Activated CD4-positive, alpha-beta T cell treated with anti-CD3 and anti-CD28 coated beads, Interleukin-2, amount 10 ng/mL, durations not matched to agents 24 days and 14 days (primary cell): Measurements from ENCODE around the gene LRRC49. TPM values are rescaled to one million over a fixed set of nuclear protein-coding genes. Genes with fewer than 3 reads are reported as not detected.
"Not testable (repeated sequence)": the region's sequence is repeated elsewhere in the genome, so short reads cannot be mapped to it uniquely, and the experiment has no call there.

Source experiments
- DNase-seq: peaks from one replicate; pipeline ENCODE4 v3.0.0; 2022
- H3K27ac Mint-ChIP-seq: one replicate; pipeline ENCODE4 v1.8.0; 2022; ENCODE audit warnings: mild to moderate bottlenecking, mixed read lengths
- H3K27me3 Mint-ChIP-seq: one replicate; pipeline ENCODE4 v1.8.0; 2022; ENCODE audit warnings: mixed read lengths
- H3K36me3 Mint-ChIP-seq: one replicate; pipeline ENCODE4 v1.8.0; 2022; ENCODE audit warnings: low read depth, mild to moderate bottlenecking, mixed read lengths
- H3K4me1 Mint-ChIP-seq: one replicate; pipeline ENCODE4 v1.8.0; 2021; ENCODE audit warnings: mixed read lengths
- H3K4me3 Mint-ChIP-seq: one replicate; pipeline ENCODE4 v1.8.0; 2022; ENCODE audit warnings: mild to moderate bottlenecking, moderate library complexity, mixed read lengths
- H3K9me3 Mint-ChIP-seq: one replicate; pipeline ENCODE4 v1.8.0; 2021; ENCODE audit warnings: mixed read lengths
- intact Hi-C: fragments of 100-400 bp; cut with micrococcal nuclease; formaldehyde crosslinking; loops from one replicate; pipeline ENCODE4 v1.15.1; 2023
- total RNA-seq: library from RNA; stranded (reverse); gene quantifications from 2 replicates; pipeline ENCODE4 v1.2.3, GENCODE V29; 2022

LRRC49 gene
- total RNA-seq, 1 donor from 2014 or later: not detected

DNA sequence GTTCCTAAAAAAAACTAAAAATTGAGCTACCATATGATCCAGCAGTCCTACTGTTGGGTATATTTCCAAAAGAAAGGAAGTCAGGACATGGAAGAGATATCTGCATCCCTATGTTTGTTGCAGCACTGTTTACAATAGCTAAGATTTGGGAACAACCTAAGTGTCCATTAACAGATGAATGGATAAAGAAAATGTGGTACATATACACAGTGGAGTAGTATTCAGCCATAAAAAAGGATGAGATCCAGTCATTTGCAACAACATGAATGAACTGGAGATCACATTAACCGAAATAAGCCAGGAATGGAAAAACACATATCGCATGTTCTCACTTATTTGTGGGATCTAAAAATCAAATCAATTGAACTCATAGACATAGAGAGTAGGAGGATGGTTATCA, 29.5 kb downstream of the LRRC49 start:
- Mint-ChIP-seq H3K4me1 (no peaks in the 10 kb centered on the region), H3K27me3 (peaks cover 29% of the 10 kb centered on the region), H3K27ac (no peak overlapping the region), H3K36me3 (no peaks in the 10 kb centered on the region), H3K9me3 (peaks cover 7% of the 10 kb centered on the region), H3K4me3 (no peak overlapping the region)
- DNase-seq: no peak
- intact Hi-C loops: no loop called here

DNA sequence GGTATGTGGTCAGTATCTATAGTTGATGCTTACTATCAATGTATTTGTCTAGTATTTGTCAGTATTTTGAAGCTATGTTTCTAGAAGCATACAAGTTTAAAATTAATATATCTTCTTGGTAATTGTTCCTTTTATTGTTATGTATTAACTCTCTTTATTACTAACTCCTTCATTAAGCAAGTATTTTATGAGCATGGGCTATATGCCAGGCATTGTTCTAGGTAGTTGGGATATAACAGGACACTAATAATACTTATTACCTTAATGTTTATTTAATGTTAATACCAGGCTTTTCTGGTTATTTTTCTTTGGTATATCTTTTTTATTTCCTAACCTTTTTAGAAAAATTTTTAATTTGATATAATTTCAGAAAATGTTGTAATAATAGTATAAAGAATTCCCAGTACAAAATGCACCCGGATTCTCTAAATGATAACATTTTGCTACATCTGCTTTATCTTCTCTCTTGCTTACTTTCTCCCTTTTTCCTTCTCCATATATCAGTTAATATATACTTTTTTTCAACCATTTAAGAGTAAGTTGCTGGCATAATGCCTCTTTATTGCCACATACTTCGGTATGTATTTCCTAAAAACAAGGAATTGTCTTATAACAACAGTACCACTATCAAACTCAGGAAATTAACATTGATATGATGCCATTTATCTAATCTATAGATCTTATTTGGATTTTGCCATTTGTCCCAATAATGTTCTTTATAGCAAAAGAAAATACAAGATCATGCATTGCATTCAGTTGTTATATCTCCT, 30.9 kb downstream of the LRRC49 start:
- peaks cover 5% of the 10 kb centered on the region for H3K9me3 Mint-ChIP-seq
- no peaks in the 10 kb centered on the region for H3K36me3 Mint-ChIP-seq
- no peak overlapping the region for H3K27ac Mint-ChIP-seq
- H3K27me3 Mint-ChIP-seq: peaks cover 33% of the 10 kb centered on the region
- intact Hi-C loops: no loop called here
- H3K4me3 Mint-ChIP-seq: no peak overlapping the region
- H3K4me1 Mint-ChIP-seq: no peaks in the 10 kb centered on the region
- no peak for DNase-seq

DNA sequence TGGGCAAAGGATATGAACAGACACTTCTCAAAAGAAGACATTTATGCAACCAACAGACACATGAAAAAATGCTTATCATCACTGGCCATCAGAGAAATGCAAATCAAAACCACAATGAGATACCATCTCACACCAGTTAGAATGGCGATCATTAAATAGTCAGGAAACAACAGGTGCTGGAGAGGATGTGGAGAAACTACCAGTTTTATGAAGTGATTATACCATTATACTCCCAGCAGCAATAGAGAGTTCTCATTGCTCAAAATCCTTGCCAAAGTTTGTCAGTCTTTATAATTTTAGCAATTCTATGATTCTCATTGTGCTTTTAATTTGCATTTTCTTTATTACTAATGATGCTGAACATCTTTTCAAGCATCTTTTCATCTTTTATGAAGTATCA, 34.3 kb downstream of the LRRC49 start:
- H3K27ac Mint-ChIP-seq, DNase-seq, intact Hi-C loops, H3K4me3 Mint-ChIP-seq, H3K36me3 Mint-ChIP-seq, H3K9me3 Mint-ChIP-seq, H3K4me1 Mint-ChIP-seq: not testable (repeated sequence)
- peaks cover 38% of the 10 kb centered on the region for H3K27me3 Mint-ChIP-seq

DNA sequence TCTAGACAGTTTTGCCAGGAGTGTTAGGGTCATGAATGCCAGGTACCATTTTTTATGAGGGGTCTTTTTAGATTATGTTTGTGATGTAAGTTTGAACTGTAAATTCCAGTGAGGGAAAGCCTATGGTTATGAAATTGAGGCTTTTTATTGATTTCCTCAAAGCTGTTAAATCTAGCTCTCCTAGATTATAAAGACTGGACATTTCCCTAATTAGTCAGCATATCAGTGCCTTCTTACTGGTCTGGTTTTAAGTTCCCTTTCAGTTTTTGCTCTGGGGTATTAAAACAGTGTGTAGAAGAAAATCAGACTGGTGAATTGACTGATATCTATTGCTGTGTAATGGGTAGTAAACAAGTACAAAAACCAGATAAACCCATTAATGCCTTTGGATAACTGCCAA, 39.2 kb downstream of the LRRC49 start:
- Mint-ChIP-seq H3K9me3 (no peaks in the 10 kb centered on the region), H3K4me1 (no peaks in the 10 kb centered on the region), H3K36me3 (no peaks in the 10 kb centered on the region), H3K27me3 (peaks cover 26% of the 10 kb centered on the region), H3K4me3 (no peak overlapping the region), H3K27ac (no peak overlapping the region)
- intact Hi-C loops: no loop called here
- no peak for DNase-seq

DNA sequence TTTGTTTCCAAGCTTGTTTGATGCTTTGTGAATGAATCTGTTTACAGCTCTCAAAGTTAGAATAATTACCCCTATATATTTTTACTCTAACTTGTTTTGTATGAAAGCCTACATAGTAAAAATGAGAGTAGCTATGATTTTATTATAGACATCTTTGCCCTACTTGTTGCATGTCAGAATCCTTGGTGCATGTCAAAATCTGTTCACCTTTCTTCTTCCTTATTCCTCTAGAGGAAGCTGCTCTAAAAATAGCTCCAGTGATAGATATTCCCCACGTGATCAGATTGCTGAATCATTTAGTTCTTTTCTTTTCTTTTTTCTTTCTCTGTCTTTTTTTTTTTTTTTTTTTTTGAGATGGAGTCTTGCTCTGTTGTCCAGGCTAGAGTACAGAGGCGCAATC, 39.8 kb downstream of the LRRC49 start:
- Mint-ChIP-seq H3K27me3 (peaks cover 24% of the 10 kb centered on the region), H3K9me3 (no peaks in the 10 kb centered on the region), H3K27ac (no peak overlapping the region), H3K4me1 (no peaks in the 10 kb centered on the region), H3K4me3 (no peak overlapping the region), H3K36me3 (no peaks in the 10 kb centered on the region)
- DNase-seq: no peak
- intact Hi-C loops: no loop called here

DNA sequence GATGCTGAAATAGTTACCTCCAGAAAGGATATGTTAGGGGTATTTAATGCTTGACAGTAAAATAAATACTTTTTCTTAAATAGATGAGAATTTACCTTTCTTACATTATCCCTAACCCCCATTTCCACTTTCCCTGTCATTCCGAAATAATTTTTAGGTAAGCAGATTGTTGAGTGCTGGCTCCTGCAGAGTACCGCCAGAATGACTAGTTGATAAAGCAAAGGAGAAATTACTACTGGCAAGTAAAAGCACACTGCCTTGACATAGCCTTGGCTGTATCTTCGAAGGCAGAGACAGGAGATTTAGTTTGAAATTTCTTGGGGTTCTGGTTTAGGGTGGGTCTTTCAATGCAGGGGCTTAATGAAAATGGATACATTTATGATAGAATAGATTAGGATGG, 40.8 kb downstream of the LRRC49 start:
- Mint-ChIP-seq H3K9me3 (no peaks in the 10 kb centered on the region), H3K4me1 (no peaks in the 10 kb centered on the region), H3K27me3 (peaks cover 28% of the 10 kb centered on the region), H3K27ac (no peak overlapping the region), H3K4me3 (no peak overlapping the region), H3K36me3 (no peaks in the 10 kb centered on the region)
- intact Hi-C loops: no loop called here
- no peak for DNase-seq

DNA sequence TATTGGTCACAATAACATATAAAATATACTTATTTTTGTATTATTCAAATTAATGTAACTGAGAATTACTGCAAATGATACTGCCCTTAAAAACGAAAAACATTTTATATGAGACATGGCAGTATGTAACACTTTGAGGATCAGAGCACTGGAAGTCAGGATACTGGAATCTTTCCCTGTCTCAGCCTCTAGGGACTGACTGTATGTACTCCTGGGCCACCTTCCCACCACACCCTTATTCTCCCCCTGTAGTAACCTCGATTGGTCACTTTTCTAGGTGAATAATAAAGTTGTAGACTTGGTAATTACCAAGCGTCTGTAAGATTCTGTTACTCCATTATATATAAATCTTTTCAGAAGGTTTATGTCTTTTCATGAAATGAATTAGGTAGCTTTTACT, 43.0 kb downstream of the LRRC49 start:
- H3K27ac Mint-ChIP-seq: no peak overlapping the region
- no peak for DNase-seq
- H3K36me3 Mint-ChIP-seq: no peaks in the 10 kb centered on the region
- no peak overlapping the region for H3K4me3 Mint-ChIP-seq
- no peaks in the 10 kb centered on the region for H3K4me1 Mint-ChIP-seq
- H3K27me3 Mint-ChIP-seq: peaks cover 21% of the 10 kb centered on the region
- intact Hi-C loops: no loop called here
- no peaks in the 10 kb centered on the region for H3K9me3 Mint-ChIP-seq

DNA sequence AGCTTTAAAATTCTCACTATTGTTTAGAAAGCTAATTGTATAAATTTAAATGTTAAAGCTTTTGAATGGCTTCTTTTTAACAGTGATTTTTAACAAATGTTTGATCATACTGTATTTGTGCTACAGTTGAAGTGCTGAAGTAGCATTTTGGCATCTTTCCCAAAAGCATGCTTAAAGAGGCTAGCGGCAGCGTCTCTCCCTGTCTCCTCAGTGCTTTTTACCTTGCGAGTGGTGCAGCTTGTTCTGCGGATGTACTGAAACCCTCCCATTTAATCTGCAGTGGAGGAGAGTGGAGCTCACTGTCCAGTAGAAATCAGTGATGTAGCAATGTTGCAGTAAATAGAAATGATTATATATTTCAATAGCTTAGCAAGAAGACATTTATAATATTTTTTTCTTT, 43.7 kb downstream of the LRRC49 start:
- Mint-ChIP-seq H3K36me3 (no peaks in the 10 kb centered on the region), H3K27ac (no peak overlapping the region), H3K9me3 (no peaks in the 10 kb centered on the region), H3K27me3 (peaks cover 21% of the 10 kb centered on the region), H3K4me1 (no peaks in the 10 kb centered on the region), H3K4me3 (no peak overlapping the region)
- DNase-seq: no peak
- intact Hi-C loops: no loop called here

DNA sequence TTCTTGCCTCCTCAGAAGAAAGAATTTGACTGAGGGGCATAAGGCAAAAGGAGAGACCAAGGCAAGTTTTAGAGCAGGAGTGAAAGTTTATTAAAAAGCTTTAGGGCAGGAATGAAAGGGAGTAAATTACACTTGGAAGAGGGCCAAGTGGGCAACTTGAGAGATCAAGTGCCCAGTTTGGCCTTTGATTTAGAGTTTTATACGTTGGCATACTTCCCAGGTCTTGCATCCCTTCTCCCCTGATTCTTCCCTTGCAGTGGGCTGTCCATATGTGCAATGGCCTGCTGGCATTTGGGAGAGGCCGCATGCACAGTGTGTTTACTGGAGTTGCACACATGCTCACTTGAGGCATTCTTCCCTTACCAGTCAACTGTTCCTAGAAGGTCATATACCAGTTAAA, 50.7 kb downstream of the LRRC49 start:
- intact Hi-C loops: not testable (repeated sequence)

DNA sequence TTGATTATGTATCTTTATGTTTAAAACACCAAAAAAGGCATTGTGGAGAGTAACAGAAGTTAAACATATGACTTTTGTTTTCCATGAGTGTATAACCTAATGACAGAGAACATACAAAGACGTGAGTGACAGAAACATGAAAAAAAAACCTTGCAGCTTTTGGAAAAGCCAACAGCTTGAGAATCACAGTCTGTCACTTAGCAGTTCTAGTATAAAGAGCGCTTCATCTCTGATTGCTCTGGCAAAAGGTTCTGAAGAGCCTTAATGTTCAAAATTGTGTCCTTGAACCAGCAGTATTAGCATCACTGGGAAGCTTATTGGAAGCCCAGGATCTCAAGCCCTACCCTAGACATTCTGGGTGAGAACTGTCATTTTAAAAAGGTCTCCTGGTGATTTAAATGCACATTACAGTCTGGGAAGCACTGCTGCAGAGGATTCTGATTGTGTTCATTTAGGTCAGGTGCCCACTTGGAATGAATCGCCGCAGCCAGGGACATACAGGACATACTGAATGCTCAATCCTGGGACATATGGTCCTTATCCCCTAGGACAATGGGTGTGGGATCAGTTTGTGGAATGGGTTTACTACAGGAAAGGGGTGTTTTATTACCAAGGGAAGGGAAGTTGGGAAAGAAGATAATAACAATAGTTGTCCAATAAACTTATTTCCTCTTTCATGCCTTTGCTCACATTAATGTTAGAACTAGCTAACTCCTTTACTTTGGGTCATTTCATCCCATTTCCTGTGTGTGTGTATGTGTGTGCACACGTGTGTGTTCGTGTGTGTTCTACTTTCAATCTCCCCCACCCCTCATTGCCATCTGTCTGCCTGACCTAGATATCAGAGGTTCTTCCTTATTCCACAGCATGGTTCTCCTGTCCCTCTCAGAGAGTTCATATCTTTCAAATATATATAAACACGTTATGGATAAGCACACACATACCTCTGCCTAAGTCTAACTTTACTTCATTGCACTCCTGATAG, 55.0 kb downstream of the LRRC49 start:
- H3K9me3 Mint-ChIP-seq: no peaks in the 10 kb centered on the region
- no peak overlapping the region for H3K4me3 Mint-ChIP-seq
- H3K27me3 Mint-ChIP-seq: peaks cover 4% of the 10 kb centered on the region
- H3K36me3 Mint-ChIP-seq: no peaks in the 10 kb centered on the region
- intact Hi-C loops: no loop called here
- H3K27ac Mint-ChIP-seq: no peak overlapping the region
- DNase-seq: no peak
- H3K4me1 Mint-ChIP-seq: no peaks in the 10 kb centered on the region

More for the DNA sequence above, 50.7 kb downstream of the LRRC49 start:
- H3K4me1 Mint-ChIP-seq, H3K36me3 Mint-ChIP-seq, H3K4me3 Mint-ChIP-seq, H3K27me3 Mint-ChIP-seq, H3K27ac Mint-ChIP-seq, H3K9me3 Mint-ChIP-seq, DNase-seq: not testable (repeated sequence)

DNA sequence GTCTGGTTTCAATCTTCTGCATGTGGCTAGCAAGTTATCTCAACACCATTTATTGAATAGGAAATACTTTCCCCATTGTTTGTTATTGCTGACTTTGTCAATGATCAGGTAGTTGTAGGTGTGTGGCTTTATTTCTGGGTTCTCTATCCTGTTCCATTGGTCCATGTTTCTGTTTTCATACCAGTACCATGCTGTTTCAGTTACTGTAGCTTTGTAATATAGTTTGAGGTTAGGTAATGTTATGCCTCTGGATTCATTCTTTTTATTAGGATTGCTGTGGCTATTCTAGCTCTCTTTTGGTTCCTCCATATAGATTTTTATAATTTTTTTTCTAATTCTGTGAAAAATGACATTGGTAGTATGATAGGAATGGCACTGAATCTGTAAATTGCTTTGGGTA, 58.3 kb downstream of the LRRC49 start:
- no peaks in the 10 kb centered on the region for H3K4me1 Mint-ChIP-seq
- H3K4me3 Mint-ChIP-seq: no peak overlapping the region
- H3K9me3 Mint-ChIP-seq: no peaks in the 10 kb centered on the region
- H3K36me3 Mint-ChIP-seq: no peaks in the 10 kb centered on the region
- peaks cover 7% of the 10 kb centered on the region for H3K27me3 Mint-ChIP-seq
- intact Hi-C loops: no loop called here
- H3K27ac Mint-ChIP-seq: no peak overlapping the region
- no peak for DNase-seq

DNA sequence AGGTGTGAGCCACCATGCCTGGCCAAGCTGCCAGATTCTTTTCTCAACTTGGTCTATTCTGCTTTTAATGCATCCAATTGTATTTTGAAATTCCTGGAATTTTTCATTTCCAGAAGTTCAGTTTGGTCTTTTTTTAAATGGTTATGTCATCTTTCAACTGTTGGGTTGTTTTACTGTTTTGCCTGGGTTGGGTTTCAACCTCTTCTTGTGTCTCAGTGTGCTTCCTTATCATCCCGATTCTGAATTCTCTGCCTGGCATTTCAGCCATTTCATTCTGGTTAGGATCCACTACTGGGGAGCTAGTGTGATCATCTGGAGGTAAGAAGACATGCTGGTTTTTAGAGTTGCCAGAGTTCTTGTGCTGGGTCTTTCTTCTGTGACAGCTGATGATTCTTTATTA, 61.5 kb downstream of the LRRC49 start:
- Mint-ChIP-seq H3K9me3 (no peaks in the 10 kb centered on the region), H3K4me3 (no peak overlapping the region), H3K27me3 (peaks cover 4% of the 10 kb centered on the region), H3K27ac (no peak overlapping the region), H3K36me3 (no peaks in the 10 kb centered on the region), H3K4me1 (no peaks in the 10 kb centered on the region)
- DNase-seq: no peak
- intact Hi-C loops: no loop called here

DNA sequence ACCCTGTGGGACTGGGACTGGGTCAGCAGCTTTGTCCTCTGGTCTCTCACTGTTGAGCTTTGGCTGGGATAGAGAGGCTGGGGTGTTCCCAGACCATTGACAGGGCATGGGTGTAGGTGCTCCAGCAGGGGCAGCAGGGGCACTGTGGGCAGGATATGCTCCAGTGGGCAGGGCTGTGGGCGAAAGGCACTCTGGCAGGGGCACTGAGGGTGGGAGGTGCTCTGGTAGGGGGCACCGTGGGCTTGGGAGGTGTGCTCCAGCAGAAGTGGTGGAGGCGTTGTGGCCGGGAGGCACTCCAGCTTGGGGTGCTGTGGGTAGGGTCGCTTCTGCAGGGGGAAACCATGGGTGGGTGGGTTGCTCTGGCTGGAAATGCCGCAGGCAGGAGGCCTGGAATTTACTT, 62.1 kb downstream of the LRRC49 start:
- Mint-ChIP-seq H3K9me3 (no peaks in the 10 kb centered on the region), H3K27me3 (peaks cover 4% of the 10 kb centered on the region)

DNA sequence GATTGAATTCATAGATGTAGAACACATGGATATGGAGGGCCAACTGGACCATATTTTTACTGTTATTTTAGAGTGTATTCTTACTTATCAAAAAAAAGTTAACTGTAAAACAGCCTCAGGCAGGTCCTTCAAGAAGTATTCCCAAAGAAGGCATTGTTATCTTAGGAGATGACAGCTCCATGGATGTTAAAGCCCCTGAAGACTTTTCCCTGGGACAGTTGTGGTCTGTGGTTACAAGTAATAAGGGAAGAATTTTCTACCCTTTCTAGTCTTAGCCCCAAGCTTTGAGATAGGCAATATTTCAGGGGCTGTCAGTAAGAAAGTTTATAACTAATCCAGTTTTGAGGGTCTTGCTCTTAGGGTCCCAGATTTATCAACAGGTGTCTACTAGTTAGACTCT, 62.5 kb downstream of the LRRC49 start:
- H3K4me3 Mint-ChIP-seq: no peak overlapping the region
- intact Hi-C loops: no loop called here
- H3K27me3 Mint-ChIP-seq: peaks cover 6% of the 10 kb centered on the region
- H3K9me3 Mint-ChIP-seq: no peaks in the 10 kb centered on the region
- no peak overlapping the region for H3K27ac Mint-ChIP-seq
- no peaks in the 10 kb centered on the region for H3K4me1 Mint-ChIP-seq
- no peak for DNase-seq
- no peaks in the 10 kb centered on the region for H3K36me3 Mint-ChIP-seq

More for the DNA sequence above, 62.1 kb downstream of the LRRC49 start:
- intact Hi-C loops: no loop called here
- H3K4me1 Mint-ChIP-seq: no peaks in the 10 kb centered on the region
- H3K4me3 Mint-ChIP-seq: no peak overlapping the region
- no peak overlapping the region for H3K27ac Mint-ChIP-seq
- no peaks in the 10 kb centered on the region for H3K36me3 Mint-ChIP-seq
- DNase-seq: no peak
